SU-DHL-6 (cell line): ENCODE results near the gene N4BP2.

Source experiments
- H2AFZ ChIP-seq: fragments of 200-600 bp; sonication (generic); 2 replicates; pipeline ENCODE4 v1.6.1; 2014; ENCODE audit warnings: low read depth, mild to moderate bottlenecking, moderate library complexity, mixed read lengths, antibody characterized with exemption, low read length; ENCODE audit not compliant: severe bottlenecking
- H3F3A ChIP-seq: fragments of 200-600 bp; shearing (Covaris generic); 2 replicates; pipeline ENCODE4 v1.6.0; 2016; ENCODE audit warnings: antibody characterized with exemption, mild to moderate bottlenecking; ENCODE audit not compliant: insufficient read depth
- H3K27ac ChIP-seq: fragments of 200-600 bp; sonication (generic); 2 replicates; pipeline ENCODE4 v1.5.1; 2016; ENCODE audit warnings: low read depth, mild to moderate bottlenecking, low read length, moderate library complexity, mixed read lengths
- H3K27me3 ChIP-seq: fragments of 200-600 bp; sonication (generic), shearing (Covaris generic); 2 replicates; pipeline ENCODE4 v1.6.0; 2014; ENCODE audit warnings: mild to moderate bottlenecking, low read length
- H3K36me3 ChIP-seq: fragments of 200-600 bp; sonication (generic); 2 replicates; pipeline ENCODE4 v1.6.1; 2014; ENCODE audit warnings: mild to moderate bottlenecking, low read length, mixed read lengths
- H3K4me2 ChIP-seq: fragments of 300-600, 200-600 bp; shearing (Covaris generic), sonication (generic); 2 replicates; pipeline ENCODE4 v1.6.0; 2014; ENCODE audit warnings: low read length, low read depth, mild to moderate bottlenecking; ENCODE audit not compliant: poor library complexity, severe bottlenecking
- H3K4me3 ChIP-seq: fragments of 200-600 bp; sonication (generic); 2 replicates; pipeline ENCODE4 v1.5.1; 2014; ENCODE audit warnings: antibody characterized with exemption, low read length, mild to moderate bottlenecking, mixed read lengths; ENCODE audit not compliant: insufficient read depth, poor library complexity, severe bottlenecking
- H3K79me2 ChIP-seq: fragments of 200-600 bp; sonication (generic); 2 replicates; pipeline ENCODE4 v1.6.1; 2014; ENCODE audit warnings: mild to moderate bottlenecking, low read length, moderate library complexity; ENCODE audit not compliant: insufficient read depth
- H3K9ac ChIP-seq: fragments of 200-600 bp; sonication (generic); 2 replicates; pipeline ENCODE4 v1.7.0; 2014; ENCODE audit warnings: mild to moderate bottlenecking, low read length
- H3K9me2 ChIP-seq: fragments of 200-600 bp; sonication (generic); replicated peaks from 2 replicates; pipeline ENCODE4 v1.6.1; 2014; ENCODE audit warnings: low read length; ENCODE audit not compliant: insufficient read depth
- H3K9me3 ChIP-seq: fragments of 200-600 bp; sonication (generic); 2 replicates; pipeline ENCODE4 v1.6.1; 2014; ENCODE audit warnings: low read length, mixed read lengths; ENCODE audit not compliant: insufficient read depth
- H4K20me1 ChIP-seq: fragments of 200-600 bp; sonication (generic); 2 replicates; pipeline ENCODE4 v1.6.1; 2014; ENCODE audit warnings: low read depth, mild to moderate bottlenecking, antibody characterized with exemption, low read length, moderate library complexity, mixed read lengths
- CTCF ChIP-seq: fragments of 200-600 bp; sonication (generic); IDR thresholded peaks from one replicate; pipeline ENCODE4 v1.5.1; 2017; ENCODE audit warnings: antibody characterized with exemption, mild to moderate bottlenecking, low read length, moderate library complexity; ENCODE audit not compliant: insufficient read depth, poor library complexity, severe bottlenecking
- EZH2phosphoT487 ChIP-seq: fragments of 200-600 bp; sonication (generic), shearing (Covaris generic); conservative IDR thresholded peaks from 2 replicates; pipeline ENCODE4 v1.6.1; 2018; ENCODE audit warnings: mild to moderate bottlenecking, antibody characterized with exemption, low read length, moderate library complexity, mixed read lengths

The N4BP2 gene

GRCh38 chr4:40059362-40059761, 2.7 kb downstream of the N4BP2 start:
- Histone ChIP-seq H3K4me3 (no peak overlapping the region), H3K27ac (no peak overlapping the region), H3K4me2 (no peak overlapping the region), H3F3A (peaks cover 16% of the 10 kb centered on the region), H3K36me3 (no peaks in the 10 kb centered on the region), H3K9ac (no peak overlapping the region), H3K9me2 (no peaks in the 10 kb centered on the region), H3K79me2 (0 out of 2 replicates have a peak, but pooled peaks cover 4% of the 10 kb centered on the region), H2AFZ (no peak overlapping the region), H4K20me1 (no peaks in the 10 kb centered on the region), H3K27me3 (no peaks in the 10 kb centered on the region), H3K9me3 (no peaks in the 10 kb centered on the region)
- TF ChIP-seq CTCF (no peak), EZH2phosphoT487 (no peak)

GRCh38 chr4:40065010-40065409, 8.4 kb downstream of the N4BP2 start:
- Histone ChIP-seq H4K20me1 (no peaks in the 10 kb centered on the region), H3K9me2 (no peaks in the 10 kb centered on the region), H2AFZ (no peak overlapping the region), H3K27me3 (no peaks in the 10 kb centered on the region), H3K4me2 (no peak overlapping the region), H3K36me3 (no peaks in the 10 kb centered on the region), H3K27ac (no peak overlapping the region), H3K79me2 (no peaks in the 10 kb centered on the region), H3K4me3 (no peak overlapping the region), H3K9me3 (no peaks in the 10 kb centered on the region), H3F3A (no peaks in the 10 kb centered on the region), H3K9ac (no peak overlapping the region)
- TF ChIP-seq CTCF (no peak), EZH2phosphoT487 (no peak)

GRCh38 chr4:40066651-40067050, 10.0 kb downstream of the N4BP2 start:
- no peaks in the 10 kb centered on the region for H3K9me3 ChIP-seq
- no peaks in the 10 kb centered on the region for H3K36me3 ChIP-seq
- H4K20me1 ChIP-seq: no peaks in the 10 kb centered on the region
- no peak overlapping the region for H3K4me3 ChIP-seq
- no peaks in the 10 kb centered on the region for H3F3A ChIP-seq
- H3K4me2 ChIP-seq: no peak overlapping the region
- H3K27ac ChIP-seq: no peak overlapping the region
- H3K9ac ChIP-seq: no peak overlapping the region
- H3K27me3 ChIP-seq: no peaks in the 10 kb centered on the region
- no peaks in the 10 kb centered on the region for H3K9me2 ChIP-seq
- TF ChIP-seq CTCF: no peak
- TF ChIP-seq EZH2phosphoT487: no peak
- no peak overlapping the region for H2AFZ ChIP-seq
- H3K79me2 ChIP-seq: no peaks in the 10 kb centered on the region
